GM12873 (cell line): ENCODE data around the gene DBN1.
A peak's percentile ranks its signal among the peaks of the same experiment; 100 is the strongest.

ENCODE experiments used
- TF ChIP-seq, protein P1 (sequence below): IDR thresholded peaks from 2 replicates; pipeline ENCODE4 v1.5.1; 2012; ENCODE audit warnings: low read depth, mild to moderate bottlenecking, moderate library complexity, low read length, control low read depth; ENCODE audit not compliant: insufficient read depth; ENCODE audit errors: missing control alignments

Gene DBN1

GRCh38 chr5:177473443-177474001 lies at the start of gene DBN1:
Gene DBN1, minus strand, starts transcription at chr5:177473634. Its CDS starts 113 bp downstream, at chr5:177473521.
- TF ChIP-seq, protein P1, sequence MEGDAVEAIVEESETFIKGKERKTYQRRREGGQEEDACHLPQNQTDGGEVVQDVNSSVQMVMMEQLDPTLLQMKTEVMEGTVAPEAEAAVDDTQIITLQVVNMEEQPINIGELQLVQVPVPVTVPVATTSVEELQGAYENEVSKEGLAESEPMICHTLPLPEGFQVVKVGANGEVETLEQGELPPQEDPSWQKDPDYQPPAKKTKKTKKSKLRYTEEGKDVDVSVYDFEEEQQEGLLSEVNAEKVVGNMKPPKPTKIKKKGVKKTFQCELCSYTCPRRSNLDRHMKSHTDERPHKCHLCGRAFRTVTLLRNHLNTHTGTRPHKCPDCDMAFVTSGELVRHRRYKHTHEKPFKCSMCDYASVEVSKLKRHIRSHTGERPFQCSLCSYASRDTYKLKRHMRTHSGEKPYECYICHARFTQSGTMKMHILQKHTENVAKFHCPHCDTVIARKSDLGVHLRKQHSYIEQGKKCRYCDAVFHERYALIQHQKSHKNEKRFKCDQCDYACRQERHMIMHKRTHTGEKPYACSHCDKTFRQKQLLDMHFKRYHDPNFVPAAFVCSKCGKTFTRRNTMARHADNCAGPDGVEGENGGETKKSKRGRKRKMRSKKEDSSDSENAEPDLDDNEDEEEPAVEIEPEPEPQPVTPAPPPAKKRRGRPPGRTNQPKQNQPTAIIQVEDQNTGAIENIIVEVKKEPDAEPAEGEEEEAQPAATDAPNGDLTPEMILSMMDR: no peak

GRCh38 chr5:177520916-177521513 lies 47.6 kb upstream of the DBN1 start:
- TF ChIP-seq, protein P1: peak; percentile 24

DNA sequence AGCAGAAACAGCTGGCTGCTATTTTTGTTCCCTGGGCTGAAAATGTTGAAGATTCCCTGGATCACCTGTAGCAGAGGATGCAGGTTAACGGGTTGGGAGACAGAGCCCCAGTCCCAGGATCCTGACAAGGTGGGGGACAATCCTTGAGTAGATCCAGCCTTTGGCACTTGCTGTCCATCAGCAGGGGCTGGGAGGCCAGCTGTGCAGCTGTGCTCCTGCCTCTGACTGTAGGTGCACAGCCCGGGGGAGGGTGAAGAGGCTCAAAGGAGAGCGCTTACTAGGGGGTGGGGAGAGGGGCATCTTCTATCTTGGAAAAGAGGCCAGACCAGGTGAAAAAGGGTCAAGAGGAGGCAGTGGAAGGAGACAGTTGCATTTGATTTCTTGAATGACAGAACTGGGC lies 46.8 kb upstream of the DBN1 start:
- TF ChIP-seq, protein P1: no peak

DNA sequence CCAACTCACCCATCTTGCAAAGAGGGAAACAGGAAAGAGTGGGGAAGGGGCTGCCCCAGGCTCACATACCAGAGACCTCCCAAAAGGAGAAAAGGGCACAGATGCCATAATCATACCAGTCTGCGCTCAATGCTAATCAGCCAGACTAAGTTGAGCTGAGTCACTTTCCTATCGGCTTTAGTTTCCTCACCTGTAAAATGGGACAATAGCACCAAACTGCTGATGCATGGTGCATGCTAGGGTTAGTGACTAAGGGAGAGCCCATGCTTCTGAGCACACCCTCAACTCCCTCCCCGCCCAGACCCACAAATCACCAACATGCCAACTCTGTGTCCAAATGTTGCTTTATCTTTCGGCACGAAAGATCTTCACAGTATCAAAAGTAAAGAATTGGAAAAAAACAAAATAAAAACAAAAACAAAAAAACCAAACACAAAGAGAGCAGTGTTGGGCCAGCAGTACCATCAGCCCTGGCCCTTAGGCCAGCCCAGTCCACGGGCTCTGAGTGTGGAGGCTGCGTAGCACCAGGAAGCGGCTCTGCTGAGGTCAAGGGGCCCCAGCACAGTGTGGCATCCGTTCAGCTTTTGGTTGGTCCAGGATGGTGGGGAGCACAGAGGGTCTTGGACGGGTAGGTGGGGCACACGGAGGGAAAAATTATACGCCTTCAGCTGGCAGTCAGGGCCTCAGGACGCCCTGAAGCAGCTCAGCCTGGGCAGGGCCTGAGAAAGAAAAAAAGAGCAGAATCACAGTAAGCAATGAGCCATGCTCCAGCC lies 46.2 kb upstream of the DBN1 start:
- TF ChIP-seq, protein P1: no peak

DNA sequence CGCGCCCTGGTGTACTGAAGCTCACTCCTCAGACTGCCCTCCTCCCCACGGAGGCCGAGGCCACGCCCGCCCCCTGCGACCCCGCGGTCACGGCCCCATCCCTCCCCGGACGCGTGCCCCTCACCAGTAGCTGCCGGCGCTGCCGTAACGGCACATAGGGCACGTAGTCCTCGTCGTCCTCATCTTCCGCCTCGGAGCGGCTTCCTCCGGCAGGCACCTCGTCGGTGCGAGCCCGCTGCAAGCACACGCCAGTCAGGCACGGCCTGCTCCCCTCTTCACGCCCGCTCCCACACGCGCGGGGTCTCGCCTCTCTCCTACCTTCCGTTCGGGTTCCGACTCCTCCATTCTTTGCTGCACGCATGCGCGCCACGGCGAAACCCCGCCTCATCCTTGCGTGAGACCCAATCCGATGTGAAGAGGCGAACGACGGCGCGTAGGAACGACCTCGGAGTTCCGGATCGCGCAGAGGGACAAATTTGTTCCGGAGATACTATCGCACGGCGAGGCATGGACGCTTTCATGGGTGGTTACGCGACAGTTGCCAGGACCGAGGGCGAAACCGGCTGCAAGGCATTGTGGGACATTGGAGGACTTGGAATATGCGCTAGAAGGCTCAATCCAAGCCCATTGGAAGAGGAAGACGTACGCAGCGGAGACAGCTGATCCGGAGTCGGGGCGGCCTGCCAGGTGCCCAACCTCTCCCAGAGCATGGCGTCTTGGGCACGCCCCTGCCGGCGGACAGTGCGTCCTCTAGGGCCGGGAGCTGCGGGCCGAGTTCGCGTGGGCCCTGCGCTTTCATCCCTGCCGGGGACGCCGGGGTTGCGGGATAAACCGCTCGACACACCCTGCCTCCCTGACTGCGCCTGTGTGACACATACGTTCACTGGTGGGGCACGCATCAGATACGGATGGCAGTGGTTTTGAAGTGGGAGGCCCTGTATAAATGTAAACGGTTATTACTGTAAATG lies 43.5 kb upstream of the DBN1 start, which contains the start of gene DDX41:
Gene DDX41, minus strand, starts transcription at position 361 of the 968 bp plus-strand sequence. Its CDS starts 16 bp downstream, at position 345.
- TF ChIP-seq, protein P1: peak; percentile 7

- TF ChIP-seq, protein P1: no peak
Observed at GRCh38 chr5:177515580-177515979, 42.1 kb upstream of the DBN1 start.
